NCI-H2196 treated with DMSO at 0.1 percent for 48 hours (cell line): Measurements from ENCODE around the gene CHGA.

Source experiments
- DNase-seq: peaks from one replicate; lab custom pipeline; 2025; ENCODE audit not compliant: unreplicated experiment; lab: John Stamatoyannopoulos, UW

The CHGA gene

DNA sequence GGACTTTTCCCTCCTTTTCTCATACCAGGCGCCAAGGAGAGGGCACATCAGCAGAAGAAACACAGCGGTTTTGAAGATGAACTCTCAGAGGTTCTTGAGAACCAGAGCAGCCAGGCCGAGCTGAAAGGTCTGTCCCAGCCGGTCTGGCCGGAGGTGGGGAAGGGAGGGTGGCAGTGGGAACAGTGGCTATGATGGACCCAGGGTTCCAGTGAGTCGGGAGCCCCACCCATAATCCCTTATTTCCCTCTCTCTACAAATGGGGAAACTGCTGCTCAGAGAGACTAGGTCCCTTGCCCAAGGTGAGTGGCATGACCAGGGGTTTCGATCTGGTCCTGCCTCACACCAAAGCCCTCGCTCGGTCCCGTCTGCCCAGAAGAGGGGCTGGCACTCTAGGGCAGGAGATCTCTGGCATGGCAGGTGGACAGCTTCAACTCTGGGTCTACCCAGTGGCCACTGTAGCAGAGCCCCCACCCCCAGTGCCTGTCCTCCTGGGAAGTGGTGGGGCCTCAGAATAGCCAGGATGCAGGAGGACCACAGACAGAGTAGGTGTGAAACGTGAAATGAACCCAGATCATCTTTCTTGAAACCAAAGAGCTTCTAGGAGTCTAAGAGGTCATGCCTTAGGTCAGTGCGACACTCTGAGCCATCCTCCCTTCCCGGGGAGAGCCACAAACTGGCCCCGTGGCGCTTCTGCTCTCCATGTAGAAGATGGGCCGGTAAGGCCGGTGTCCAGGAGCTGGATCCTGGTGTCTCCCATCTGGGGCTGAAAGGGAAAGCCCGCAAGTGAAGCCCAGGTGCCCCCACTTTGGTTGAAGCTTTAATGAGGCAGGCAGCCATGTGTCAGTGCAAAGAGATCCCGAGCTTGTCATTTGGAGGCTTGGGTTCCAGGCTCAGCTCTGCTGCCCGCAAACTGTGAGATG lies 7.0 kb downstream of the CHGA start:
- no peak for DNase-seq

DNA sequence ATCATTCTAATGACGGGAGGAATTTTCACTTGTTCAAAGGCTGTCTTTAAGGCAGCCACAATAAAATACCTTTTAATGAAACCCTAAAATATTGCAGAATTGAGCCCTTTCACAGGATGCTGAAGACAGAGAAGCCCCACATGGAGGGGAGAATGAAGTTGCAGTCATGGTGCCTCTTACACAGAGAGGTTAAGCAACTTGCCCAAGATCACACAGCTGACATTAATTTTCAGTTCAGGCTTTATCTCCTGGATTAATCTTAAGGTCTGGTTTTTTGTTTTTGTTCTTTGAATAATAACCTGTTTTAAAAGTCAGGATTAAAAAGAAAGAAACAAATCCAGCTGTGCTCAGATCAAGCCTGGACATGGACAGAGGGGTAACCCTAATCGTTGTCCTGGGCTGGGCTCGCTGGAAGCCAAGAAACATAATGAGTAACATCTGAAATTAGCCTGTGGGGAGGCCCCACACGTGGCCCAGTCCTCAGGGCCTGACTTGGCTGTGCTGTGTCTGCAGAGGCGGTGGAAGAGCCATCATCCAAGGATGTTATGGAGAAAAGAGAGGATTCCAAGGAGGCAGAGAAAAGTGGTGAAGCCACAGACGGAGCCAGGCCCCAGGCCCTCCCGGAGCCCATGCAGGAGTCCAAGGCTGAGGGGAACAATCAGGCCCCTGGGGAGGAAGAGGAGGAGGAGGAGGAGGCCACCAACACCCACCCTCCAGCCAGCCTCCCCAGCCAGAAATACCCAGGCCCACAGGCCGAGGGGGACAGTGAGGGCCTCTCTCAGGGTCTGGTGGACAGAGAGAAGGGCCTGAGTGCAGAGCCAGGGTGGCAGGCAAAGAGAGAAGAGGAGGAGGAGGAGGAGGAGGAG lies 8.0 kb downstream of the CHGA start:
- DNase-seq, result no peak

DNA sequence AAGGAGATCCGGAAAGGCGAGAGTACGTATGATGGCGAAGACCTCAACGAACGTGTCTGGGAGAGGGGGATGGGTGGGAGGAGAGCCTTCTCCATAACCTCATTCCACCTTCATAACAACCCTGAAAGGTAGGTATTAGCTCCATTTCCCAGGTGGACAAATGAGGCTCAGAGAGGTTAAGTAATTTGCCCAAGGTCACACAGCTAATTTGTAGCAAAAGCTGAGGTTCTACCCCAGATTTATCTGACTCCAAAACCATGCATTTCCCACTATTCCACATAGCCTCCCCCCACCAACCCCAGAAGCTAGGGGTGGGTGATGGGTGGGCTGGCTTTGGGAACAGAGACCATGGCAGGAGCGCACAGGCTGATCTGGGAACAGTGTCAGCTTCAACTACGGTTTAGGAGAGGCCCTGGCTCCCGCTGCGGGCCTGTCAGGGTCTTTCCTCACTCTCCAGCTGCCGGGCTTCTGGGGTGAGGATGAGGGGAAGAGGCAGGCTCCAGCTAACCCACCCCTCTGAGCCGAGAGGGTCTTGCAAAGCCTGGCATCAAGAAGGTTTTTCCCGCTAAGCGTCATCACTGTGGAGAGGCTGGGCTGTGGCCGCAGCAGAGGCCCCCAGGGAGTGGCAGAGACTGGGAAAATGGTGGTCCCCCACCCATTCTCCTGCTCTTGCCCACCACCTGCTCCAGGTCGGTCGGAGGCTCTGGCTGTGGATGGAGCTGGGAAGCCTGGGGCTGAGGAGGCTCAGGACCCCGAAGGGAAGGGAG lies 8.9 kb downstream of the CHGA start:
- DNase-seq, result no peak

DNA sequence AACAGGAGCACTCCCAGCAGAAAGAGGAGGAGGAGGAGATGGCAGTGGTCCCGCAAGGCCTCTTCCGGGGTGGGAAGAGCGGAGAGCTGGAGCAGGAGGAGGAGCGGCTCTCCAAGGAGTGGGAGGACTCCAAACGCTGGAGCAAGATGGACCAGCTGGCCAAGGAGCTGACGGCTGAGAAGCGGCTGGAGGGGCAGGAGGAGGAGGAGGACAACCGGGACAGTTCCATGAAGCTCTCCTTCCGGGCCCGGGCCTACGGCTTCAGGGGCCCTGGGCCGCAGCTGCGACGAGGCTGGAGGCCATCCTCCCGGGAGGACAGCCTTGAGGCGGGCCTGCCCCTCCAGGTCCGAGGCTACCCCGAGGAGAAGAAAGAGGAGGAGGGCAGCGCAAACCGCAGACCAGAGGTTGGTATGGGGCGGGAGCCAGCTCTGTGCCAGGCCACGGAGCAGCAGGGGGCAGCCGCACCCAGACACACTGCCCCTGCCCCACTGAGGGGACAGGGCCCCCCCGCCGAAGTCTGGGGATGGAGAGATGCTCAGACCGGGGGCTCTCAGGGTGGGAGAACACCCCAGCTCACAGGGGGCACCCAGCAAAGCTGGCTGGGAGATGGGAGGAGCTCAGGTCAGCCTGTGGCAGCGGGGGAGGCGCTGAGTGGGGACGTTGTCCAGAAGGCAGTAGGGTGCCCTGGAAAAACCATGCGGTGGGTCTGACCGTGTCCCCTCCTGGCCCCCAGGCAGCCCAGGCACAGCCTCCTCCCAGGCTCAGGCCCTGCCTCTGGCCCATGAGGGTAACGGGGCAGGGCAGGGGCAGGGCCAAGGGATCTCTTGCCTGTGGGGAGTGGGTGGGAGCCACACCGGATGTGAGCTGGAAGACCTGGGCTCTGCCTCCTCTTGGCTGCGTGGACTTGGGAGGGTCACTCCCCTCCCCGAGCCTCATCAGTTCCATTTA lies 9.8 kb downstream of the CHGA start:
- DNase-seq, result no peak

DNA sequence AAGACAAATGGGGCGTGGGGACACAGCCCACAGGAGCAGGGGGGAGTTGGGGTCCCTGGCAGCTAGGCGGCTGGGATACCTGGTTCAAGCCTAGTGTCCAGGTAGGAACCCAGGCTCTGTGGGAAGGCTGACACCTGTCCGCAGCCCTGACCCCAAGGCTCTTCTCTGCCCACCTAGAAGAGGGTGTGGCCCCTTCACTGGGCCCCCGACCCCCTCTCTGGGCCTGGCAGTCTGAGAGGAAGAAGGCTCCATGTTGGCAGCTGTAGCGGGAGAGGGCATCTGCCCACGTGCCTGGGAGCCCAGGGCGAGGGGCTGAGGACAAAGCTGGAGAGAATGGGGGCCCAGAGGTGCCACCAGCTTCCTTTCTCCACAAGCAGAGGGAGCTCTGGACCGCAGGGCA lies 10.5 kb downstream of the CHGA start:
- DNase-seq, result no peak

DNA sequence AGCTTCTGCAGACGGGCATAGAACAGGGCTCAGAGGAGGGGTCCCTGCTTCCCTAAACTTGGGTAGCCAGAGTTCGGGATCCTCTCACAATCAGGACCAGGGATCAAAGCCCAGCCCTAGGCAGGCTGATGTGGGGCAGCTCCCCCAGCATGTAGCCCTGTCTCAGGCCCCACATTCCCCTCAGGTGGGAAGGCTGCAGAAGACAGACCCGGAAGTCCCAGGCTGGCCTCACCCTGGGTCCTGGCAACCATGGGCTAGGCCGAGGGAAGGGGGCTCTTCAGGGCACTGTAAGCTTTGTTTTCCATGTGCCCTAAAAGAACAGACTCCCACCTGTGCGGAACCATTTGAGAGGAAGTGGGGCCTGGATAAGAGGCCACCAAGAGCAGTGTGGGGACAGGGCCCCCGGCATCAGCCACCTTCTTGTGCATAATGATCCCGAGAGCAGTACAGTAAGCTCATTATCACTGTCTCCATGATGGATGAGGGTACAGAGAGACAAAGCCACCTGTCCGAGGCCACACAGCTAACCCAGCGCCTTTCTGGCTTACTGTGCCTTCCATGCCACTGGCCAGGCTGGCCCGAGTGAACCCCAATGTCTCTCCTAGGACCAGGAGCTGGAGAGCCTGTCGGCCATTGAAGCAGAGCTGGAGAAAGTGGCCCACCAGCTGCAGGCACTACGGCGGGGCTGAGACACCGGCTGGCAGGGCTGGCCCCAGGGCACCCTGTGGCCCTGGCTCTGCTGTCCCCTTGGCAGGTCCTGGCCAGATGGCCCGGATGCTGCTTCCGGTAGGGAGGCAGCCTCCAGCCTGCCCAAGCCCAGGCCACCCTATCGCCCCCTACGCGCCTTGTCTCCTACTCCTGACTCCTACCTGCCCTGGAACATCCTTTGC lies 11.5 kb downstream of the CHGA start:
- DNase-seq, result no peak

DNA sequence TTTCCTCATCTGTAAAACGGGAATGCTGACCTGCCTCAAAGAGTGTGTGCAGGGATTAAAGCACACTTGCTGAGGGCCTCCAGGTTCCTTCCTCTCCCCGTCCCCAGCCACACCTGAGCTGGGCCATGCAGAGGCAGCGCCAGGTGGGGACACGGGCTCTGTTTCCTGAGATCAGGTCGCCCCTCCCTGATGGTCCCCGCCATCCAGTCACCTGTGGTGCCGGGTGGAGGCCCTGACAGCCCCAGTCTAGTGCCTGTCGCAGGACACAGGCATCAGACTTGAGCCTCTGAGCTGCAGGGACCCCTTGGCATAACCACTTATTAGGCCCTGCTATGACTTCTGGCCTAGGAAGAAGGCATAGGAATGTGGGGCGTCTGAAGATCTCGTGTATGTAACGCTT lies 12.5 kb downstream of the CHGA start:
- DNase-seq, result no peak

DNA sequence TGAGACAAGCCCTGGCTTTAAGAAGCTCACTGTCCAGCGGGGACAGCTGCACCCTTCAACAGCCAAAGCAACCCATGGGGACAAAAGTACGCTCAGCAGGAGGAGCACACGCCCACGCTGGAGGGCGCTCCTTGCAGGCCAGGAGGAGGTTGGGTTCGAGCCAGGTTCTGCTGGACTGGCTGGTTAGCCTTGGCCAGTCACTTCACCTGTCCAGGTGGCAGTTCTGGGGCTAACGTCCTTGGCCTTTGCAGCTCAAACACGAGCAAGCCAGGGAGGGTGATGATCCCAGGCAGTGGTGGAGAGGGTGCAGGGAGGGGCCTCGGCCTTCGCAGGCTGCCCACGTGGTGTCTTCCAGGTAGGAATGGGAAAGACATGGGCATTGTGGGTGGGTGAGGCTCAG lies 13.1 kb downstream of the CHGA start:
- no peak for DNase-seq

DNA sequence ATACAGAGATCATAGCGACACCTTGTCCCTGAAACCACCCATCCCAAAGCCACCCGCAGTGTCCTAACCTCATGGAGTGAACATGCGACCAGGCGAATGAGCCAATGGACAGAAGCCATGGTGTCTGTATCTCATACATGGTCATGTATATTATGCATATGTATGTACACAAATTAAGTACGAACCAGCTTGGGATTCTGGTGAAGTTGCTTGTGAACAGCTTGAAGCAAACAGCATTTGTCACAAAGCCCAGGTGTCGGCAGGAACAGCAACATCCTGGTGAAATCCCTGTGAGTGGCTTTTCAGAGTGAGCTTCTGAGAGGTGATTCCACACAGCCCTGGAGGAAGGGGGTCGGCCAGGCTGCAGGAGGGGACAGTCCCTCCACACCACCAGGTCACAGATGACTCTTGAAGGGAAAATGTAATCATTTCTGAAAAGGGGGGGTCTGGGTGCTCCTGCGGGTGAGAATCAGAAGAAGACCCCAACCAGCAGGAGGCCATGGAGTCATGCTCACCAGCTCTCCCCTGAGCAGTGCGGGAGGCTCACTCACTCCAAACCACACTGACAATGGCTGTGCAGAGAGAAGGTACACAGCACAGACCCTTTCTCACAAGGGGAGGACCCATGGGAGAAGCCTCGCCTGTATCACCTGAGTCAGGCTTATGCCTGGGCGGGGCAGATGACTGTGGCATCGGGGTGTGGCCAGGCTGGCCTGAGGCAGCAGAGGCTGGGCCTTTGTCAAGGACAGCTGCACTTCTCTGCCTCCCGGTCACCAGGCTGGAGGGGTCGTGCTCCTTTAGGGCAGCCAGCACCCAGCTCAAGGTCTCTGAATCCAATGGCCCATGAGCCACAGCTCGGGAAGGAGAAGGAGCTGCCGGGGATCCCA lies 14.3 kb downstream of the CHGA start:
- no peak for DNase-seq

DNA sequence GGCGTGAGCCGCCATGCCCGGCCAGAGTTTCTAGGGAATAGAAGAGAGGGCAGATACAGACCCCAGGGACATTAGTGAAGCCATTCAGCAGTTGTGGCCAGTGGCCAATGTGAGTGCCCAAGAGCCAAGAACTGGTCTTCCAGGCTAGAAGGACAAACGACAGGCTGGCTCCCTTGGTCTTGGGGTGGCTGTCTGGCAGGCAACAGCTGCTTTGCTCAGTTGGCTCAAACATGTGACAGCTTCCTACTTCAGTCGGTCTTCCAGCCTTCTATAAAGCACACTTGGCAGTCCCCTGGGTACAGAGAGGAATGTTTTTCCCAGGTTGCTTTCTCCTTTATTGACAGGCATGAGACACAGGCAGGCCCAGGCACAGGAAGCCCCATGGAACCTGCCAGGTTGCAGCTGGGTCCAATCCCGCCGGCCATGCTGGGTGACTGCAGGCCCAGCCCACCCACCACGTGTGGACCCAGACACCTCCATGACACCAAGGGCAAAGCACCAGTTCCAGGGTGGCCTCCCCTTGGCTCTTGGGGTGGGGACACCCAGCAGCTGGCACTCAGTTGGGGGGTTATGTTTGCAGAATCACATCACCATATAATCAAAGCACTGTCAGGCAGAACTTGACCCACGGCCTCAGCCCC lies 15.4 kb downstream of the CHGA start:
- no peak for DNase-seq

DNA sequence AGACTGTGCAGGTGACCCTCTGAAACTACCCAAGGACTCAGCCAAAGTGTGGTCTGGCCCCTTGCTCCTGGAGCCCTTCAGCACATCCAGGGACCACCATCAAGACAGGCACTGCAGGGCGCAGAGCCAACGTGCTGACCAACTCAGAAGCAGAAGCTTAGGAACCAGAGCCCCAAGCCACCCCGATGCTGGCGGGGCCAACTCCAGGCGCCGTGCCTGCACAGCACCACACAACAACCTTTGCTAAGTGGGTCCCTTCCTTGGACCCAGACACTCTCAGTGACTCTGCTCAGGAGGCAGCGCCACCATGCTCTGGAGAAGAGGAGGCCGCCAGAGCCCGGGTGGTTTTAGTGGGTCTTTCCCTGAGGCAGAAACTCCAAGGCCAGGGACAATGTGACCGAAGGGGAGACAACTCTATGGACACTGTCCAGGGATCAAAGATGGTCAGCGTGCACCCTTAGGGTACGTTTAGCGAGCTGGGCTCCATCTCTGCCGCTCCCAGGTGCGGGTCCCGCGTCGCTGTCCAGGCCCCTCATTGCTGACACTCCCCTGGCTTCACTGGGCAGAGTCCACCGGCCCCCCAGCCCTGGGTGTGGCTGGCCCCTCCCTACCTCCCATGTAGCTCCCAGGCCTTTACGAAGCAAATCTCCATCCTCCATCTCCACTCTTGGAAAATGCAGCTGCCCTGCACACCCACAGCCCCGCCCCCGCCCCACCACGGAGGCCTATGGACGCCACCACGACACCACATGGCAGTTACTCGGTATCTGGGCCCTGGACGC lies 16.1 kb downstream of the CHGA start:
- no peak for DNase-seq

DNA sequence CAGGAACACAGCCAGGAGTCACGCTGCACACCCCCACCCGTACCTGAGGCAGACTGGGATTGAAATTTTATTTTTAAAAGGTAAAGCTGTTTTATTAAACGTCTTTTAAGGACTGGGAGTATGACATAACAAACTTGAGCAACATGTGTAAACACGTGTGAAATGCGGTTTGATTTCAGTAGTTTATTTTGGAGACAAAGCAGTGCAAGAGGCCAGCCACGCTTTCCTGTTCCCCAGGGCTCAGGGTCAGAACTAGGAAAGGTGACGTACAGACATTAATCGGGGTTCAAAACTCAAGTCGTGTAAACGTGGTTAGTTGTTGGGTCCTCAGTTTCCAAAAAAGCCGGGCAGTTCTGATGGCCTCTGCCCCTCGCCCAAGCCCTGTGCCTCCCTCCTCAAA lies 16.7 kb downstream of the CHGA start:
- DNase-seq, result no peak

DNA sequence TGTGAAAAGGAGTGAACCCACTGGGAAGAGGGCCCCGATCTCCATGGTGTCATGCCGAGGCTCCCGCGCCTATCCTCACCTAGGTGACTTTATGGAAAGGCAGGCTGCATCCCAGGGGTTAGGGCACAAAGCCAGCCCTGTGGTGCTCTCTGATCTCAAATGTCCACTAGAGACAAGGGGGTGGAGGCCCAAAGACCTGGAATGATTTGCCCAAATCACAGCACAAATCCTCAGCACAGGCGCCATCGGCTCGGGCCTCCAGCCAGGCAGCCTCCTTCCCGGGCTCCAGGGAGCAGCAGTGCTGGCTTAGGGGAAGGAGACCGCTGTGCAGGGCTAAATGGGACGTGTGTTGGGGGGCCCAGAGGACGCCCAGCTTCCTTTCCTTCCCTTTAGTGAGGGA lies 17.6 kb downstream of the CHGA start:
- DNase-seq, result no peak

DNA sequence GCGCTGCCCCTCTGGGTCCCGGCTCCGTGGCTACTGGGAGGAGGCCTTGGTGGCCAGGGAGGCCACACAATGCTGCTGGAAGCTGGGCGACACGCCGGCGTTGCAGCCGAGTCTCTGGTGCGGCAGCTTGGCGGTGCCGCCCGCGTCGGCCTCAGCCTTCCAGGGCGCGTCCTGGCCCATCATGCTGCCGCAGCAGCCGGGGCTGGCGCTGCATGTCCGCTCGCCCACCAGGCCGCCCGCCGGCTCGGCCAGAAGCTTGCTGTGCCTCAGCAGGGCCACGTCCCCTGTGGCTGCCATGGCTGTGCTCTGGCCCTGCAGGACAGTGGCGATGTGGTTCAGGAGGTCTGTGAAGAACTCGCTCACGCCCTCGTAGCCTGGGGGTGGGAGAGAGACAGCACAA lies 18.6 kb downstream of the CHGA start:
- no peak for DNase-seq

DNA sequence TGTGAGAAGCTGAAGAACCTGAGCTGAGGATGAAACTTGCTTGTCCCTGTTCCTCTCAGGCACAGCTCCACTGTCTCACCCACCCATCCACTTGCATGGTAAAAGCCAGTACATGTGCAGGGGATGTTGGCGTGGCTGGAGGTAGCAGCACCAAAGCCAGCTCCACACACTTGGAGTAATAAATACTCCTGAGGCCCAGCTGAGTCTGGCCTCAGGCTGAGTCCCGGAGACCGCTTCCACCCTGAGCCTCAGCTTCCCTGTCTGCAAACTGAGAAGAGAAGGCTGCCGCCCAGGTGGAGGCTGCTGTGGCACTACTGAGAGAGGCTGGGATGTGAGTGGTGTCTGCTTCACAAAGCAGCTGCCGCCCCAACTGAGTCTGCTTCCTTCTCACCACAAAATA lies 19.2 kb downstream of the CHGA start:
- DNase-seq, result no peak

DNA sequence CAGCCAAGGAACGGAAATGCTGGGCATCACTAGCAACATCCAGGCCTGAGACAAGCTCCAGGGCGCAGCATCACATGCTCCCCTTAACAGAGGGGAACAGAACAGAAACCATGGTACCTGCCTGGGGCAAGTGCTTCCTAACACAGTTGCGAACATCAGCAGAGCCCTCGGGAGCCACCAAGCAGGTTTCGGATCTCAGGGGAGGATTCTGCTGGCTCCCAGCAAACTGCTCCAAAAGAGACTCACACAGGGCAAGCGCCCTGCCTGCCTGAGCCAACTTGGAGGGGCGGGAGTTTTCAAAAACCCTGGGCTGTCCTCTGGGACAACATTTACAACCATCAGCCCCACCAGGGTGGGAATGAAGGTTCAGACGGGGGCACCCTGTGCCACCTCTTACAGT lies 19.6 kb downstream of the CHGA start:
- DNase-seq, result no peak
